Peyer's patch (tissue), 4 donors: ENCODE results near the gene HIPK3. TPM values are rescaled to one million over a fixed set of nuclear protein-coding genes. Genes with fewer than 3 reads are reported as not detected.

Experiments used
- DNase-seq, 3 donors: peaks; one replicate each; pipeline ENCODE4 v3.0.0-alpha.2; 2017 to 2019
- H3K27ac ChIP-seq, 4 donors: fragments of 200-600 bp; sonication (generic); one replicate each; pipeline ENCODE4 v1.5.1; 2016 to 2019
- H3K27me3 ChIP-seq, 2 donors: fragments of 200-600 bp; sonication (generic); one replicate each; pipeline ENCODE4 v1.5.1; 2019
- H3K36me3 ChIP-seq, 3 donors: fragments of 200-600 bp; sonication (generic); one replicate each; pipeline ENCODE4 v1.5.1; 2016 to 2019
- H3K4me1 ChIP-seq, 4 donors: fragments of 200-600 bp; sonication (generic); one replicate each; pipeline ENCODE4 v1.5.1; 2016 to 2019
- H3K4me3 ChIP-seq, 4 donors: fragments of 200-600 bp; sonication (generic); 1 replicate in 3 of 4; 2 replicates in 1 of 4; pipeline ENCODE4 v1.5.1; 2016 to 2019; ENCODE audit warnings: mild to moderate bottlenecking in 1 of 4
- H3K9me3 ChIP-seq, 4 donors: fragments of 200-600 bp; sonication (generic); one replicate each; pipeline ENCODE4 v1.5.1; 2016 to 2019; ENCODE audit warnings: mild to moderate bottlenecking in 1 of 4
- POLR2A ChIP-seq, 2 donors: fragments of 450-650 bp; IDR thresholded peaks; one replicate each; pipeline ENCODE4 v1.5.1; 2017; ENCODE audit warnings: antibody characterized with exemption in 2 of 2, mild to moderate bottlenecking in 2 of 2, moderate library complexity in 2 of 2
- total RNA-seq, 4 donors: library from RNA; depleted of rRNA; stranded (reverse); fragments of >200 nt; gene quantifications; one replicate each; pipeline ENCODE4 v1.1.0, GENCODE V29; 2016
- TF ChIP-seq, protein P1 (sequence below), 6 experiments: fragments of 450-650 bp in 4 of 6; fragments of 200-600 bp in 2 of 6; sonication (generic) in 1 of 6; IDR thresholded peaks; one replicate each; pipeline ENCODE4 v1.5.1; 2017 to 2019; ENCODE audit warnings: antibody characterized with exemption in 6 of 6, mild to moderate bottlenecking in 3 of 6, moderate library complexity in 1 of 6

The HIPK3 gene
- total RNA-seq = 100 to 1,000 TPM in 1 of 4 donors, 10 to 100 TPM in 3; 87.8 to 123 (median 97.8) TPM

DNA sequence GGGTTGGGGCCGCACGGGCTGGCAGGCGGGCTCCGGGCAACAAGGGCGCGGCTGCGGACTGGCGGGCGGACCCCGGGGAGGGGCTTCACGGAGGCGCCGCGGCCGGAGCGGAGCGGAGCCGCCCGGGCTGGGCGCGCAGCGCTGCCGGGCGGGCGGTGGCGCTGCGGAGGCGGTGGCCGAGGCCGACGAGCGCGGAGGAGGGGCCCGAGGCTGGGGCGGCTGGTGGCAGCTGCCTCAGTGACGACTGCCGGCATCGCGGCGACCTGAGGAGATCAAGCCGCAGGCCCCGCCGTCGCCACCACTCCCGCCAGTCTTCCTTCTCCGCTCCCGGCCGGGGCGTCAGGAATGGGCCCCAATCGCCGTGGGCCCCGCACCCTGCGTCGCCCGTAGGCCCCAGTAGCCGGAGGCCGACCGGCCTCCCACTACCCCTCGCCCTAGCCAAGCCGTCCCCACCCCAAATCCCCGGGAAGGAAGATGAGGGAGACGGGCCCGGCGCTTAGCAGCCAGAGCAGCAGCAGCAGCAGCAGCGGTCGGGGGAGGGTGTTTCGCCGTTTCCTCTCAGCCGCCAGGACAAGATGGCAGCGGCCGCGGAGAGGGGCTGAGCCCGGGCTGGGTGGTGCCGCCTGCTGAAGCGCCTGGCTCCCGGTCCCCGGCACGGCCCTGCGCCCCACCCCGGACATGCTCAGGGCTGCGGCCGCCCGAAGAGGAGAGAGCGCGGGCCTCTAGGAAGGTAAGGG is at the start of gene HIPK3:
Gene HIPK3, plus strand, starts transcription at position 222 of the 737 bp plus-strand sequence.
- peak within 1 kb of the TSS; percentile 85 to 98 (median 94) for H3K4me3 ChIP-seq
- no peaks in the 10 kb centered on the region for H3K9me3 ChIP-seq
- peak within 1 kb of the TSS; percentile 97 to 100 (median 100) for H3K27ac ChIP-seq
- DNase-seq = peak; percentile 74 to 91 (median 91)
- peak; percentile 77 to 92 for TF ChIP-seq POLR2A (IDR thresholded peaks at IDR 0.05)
- TF ChIP-seq, protein P1, sequence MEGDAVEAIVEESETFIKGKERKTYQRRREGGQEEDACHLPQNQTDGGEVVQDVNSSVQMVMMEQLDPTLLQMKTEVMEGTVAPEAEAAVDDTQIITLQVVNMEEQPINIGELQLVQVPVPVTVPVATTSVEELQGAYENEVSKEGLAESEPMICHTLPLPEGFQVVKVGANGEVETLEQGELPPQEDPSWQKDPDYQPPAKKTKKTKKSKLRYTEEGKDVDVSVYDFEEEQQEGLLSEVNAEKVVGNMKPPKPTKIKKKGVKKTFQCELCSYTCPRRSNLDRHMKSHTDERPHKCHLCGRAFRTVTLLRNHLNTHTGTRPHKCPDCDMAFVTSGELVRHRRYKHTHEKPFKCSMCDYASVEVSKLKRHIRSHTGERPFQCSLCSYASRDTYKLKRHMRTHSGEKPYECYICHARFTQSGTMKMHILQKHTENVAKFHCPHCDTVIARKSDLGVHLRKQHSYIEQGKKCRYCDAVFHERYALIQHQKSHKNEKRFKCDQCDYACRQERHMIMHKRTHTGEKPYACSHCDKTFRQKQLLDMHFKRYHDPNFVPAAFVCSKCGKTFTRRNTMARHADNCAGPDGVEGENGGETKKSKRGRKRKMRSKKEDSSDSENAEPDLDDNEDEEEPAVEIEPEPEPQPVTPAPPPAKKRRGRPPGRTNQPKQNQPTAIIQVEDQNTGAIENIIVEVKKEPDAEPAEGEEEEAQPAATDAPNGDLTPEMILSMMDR (IDR thresholded peaks at IDR 0.05) = peak in 3 of 6 experiments; percentile 62 to 68 (median 66)
- no peaks in the 10 kb centered on the region for H3K36me3 ChIP-seq
- H3K4me1 ChIP-seq = peaks cover 0 to 11% (median 4%) of the 10 kb centered on the region in 4 donors
- H3K27me3 ChIP-seq = no peaks in the 10 kb centered on the region

DNA sequence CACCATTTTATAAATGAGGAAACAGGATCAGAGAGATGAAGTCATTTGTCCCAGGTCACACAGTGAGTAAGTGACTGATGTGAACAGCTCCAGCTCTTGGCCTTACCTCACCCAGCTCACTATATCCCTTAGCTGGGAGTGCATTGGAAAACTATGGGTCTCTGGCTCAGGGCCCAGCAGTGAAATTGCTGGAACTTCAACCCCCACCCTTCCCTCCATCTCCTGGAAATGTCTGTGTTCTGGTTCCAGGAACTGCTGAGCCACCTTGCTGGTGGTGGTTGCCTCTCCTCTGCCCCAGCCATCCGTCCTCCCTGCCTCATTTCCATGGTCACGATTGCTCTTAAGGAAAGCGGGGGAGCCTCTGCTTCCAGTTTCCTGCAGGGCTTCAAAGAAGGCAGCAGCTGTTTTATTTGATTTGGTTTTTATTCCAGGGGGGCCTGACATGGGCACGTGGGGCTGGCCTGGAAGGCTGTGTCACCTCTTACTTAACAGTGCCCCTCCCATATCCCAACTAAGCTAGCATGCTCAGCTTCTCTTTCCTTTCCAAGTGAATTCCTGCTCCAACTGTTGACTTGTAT is 49.7 kb upstream of the HIPK3 start:
- no peaks in the 10 kb centered on the region for H3K27me3 ChIP-seq
- no peak for TF ChIP-seq POLR2A (IDR thresholded peaks at IDR 0.05)
- TF ChIP-seq, protein P1 (IDR thresholded peaks at IDR 0.05) = no peak
- H3K4me1 ChIP-seq = no peaks in the 10 kb centered on the region
- no peak for DNase-seq
- no peaks in the 10 kb centered on the region for H3K36me3 ChIP-seq
- H3K9me3 ChIP-seq = no peaks in the 10 kb centered on the region
- no peak overlapping the region for H3K4me3 ChIP-seq
- no peak overlapping the region for H3K27ac ChIP-seq

DNA sequence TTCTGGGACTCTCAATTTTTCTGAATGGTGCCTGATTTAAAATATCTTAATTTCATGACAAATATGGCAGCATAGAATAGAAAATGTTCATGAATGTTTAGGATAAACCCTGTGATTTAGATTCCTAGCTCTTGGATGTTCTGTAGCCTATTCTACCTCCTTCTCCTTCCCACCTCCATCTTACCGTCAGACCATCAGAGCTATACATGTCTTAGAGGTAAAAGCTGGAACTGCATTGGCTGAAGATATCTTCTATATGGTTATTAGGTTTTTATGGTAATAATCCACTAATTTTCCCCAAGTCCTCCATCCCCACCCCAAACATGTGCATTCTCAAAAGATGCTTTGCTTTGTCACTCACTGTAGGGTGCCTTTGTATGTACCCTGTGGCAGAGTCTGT is 49.0 kb upstream of the HIPK3 start:
- Histone ChIP-seq H3K27me3 (no peaks in the 10 kb centered on the region), H3K9me3 (no peaks in the 10 kb centered on the region), H3K27ac (no peak overlapping the region), H3K36me3 (no peaks in the 10 kb centered on the region), H3K4me1 (no peaks in the 10 kb centered on the region), H3K4me3 (no peak overlapping the region)
- DNase-seq = no peak
- no peak for TF ChIP-seq POLR2A (IDR thresholded peaks at IDR 0.05)
- TF ChIP-seq, protein P1 (IDR thresholded peaks at IDR 0.05) = no peak

DNA sequence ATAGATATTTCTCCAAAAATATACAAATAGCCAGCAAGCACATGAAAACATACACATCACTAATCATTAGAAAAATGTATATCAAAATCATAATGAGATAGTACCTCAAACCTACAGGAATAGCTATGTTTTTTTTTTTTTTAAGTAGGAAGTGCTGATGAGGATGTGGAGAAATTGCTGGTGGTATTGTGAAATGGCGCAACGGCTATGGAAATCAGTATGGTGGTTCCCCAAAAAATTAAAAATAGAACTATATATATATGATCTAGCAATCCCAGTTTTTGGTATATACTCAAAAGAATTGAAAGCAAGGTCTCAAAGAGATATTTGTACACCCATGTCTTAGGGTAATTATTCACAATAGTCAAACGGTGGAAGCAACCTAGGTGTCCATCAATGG is 46.0 kb upstream of the HIPK3 start:
- TF ChIP-seq, protein P1 (IDR thresholded peaks at IDR 0.05) = no peak
- TF ChIP-seq POLR2A (IDR thresholded peaks at IDR 0.05) = no peak
- no peaks in the 10 kb centered on the region for H3K27me3 ChIP-seq
- H3K36me3 ChIP-seq = no peaks in the 10 kb centered on the region
- H3K9me3 ChIP-seq = no peaks in the 10 kb centered on the region
- no peak overlapping the region for H3K4me3 ChIP-seq
- no peak for DNase-seq
- no peak overlapping the region for H3K27ac ChIP-seq
- H3K4me1 ChIP-seq = no peaks in the 10 kb centered on the region

DNA sequence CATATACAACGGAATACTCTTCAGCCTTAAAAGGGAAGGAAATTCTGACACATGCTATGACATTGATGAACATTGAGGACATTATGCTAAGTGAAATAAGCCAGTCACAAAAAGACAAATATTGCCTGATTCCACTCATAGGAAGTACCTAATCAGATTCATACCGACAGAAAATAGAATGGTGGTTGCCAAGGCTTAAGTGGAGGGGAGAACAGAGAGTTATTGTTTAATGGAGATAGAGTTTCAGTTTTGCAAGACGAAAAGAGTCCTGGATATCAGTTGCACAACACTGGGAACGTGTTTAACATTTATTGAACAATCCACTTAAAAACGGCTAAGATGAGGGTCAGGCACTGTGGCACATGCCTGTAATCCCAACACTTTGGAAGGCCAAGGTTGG is 45.6 kb upstream of the HIPK3 start:
- H3K9me3 ChIP-seq = no peaks in the 10 kb centered on the region

More for the DNA sequence above, 45.6 kb upstream of the HIPK3 start:
- DNase-seq = no peak
- H3K4me3 ChIP-seq = no peak overlapping the region
- H3K36me3 ChIP-seq = no peaks in the 10 kb centered on the region
- H3K27me3 ChIP-seq = no peaks in the 10 kb centered on the region
- TF ChIP-seq POLR2A (IDR thresholded peaks at IDR 0.05) = no peak
- TF ChIP-seq, protein P1 (IDR thresholded peaks at IDR 0.05) = no peak
- no peaks in the 10 kb centered on the region for H3K4me1 ChIP-seq
- H3K27ac ChIP-seq = no peak overlapping the region
